GM23338 (cell line): ENCODE data around the gene KCTD10. TPM values are rescaled to one million over a fixed set of nuclear protein-coding genes. Genes with fewer than 3 reads are reported as not detected.

Experiments used
- ATAC-seq: fragments of 200-7000 bp; cut with Tn5 transposase; 3 replicates; pipeline ENCODE4 v1.9.1; 2020
- DNase-seq: peaks from one replicate; pipeline ENCODE4 v3.0.0-alpha.2; 2015; ENCODE audit warnings: low spot score
- H2AFZ ChIP-seq: fragments of 200-600 bp; sonication (generic); 2 replicates; pipeline ENCODE4 v1.8.0; 2016; ENCODE audit warnings: antibody characterized with exemption, mild to moderate bottlenecking, moderate library complexity
- H3F3A ChIP-seq: fragments of 200-600 bp; sonication (generic); replicated peaks from 2 replicates; pipeline ENCODE4 v1.8.0; 2017; ENCODE audit warnings: antibody characterized with exemption, mixed run types, low read depth
- H3K27ac ChIP-seq: fragments of 200-600 bp; sonication (generic); 2 replicates; pipeline ENCODE4 v1.6.1; 2016; ENCODE audit warnings: low read depth
- H3K27me3 ChIP-seq: fragments of 200-600 bp; sonication (generic); 2 replicates; pipeline ENCODE4 v1.8.0; 2016; ENCODE audit warnings: mild to moderate bottlenecking, mixed run types, moderate library complexity; ENCODE audit not compliant: insufficient read depth
- H3K36me3 ChIP-seq: fragments of 200-600 bp; sonication (generic); 2 replicates; pipeline ENCODE4 v1.8.0; 2016; ENCODE audit warnings: mild to moderate bottlenecking; ENCODE audit not compliant: insufficient read depth
- H3K4me1 ChIP-seq: fragments of 200-600 bp; sonication (generic); 2 replicates; pipeline ENCODE4 v1.8.0; 2016; ENCODE audit warnings: mild to moderate bottlenecking, moderate library complexity; ENCODE audit not compliant: insufficient read depth
- H3K4me2 ChIP-seq: fragments of 200-600 bp; sonication (generic); 2 replicates; pipeline ENCODE4 v1.7.1; 2017; ENCODE audit warnings: mixed run types
- H3K4me3 ChIP-seq: fragments of 200-600 bp; sonication (generic); 2 replicates; pipeline ENCODE4 v1.6.1; 2016; ENCODE audit warnings: mixed run types
- H3K79me2 ChIP-seq: fragments of 200-600 bp; sonication (generic); replicated peaks from 2 replicates; pipeline ENCODE4 v1.8.0; 2017; ENCODE audit warnings: mild to moderate bottlenecking; ENCODE audit not compliant: insufficient read depth
- H3K9me2 ChIP-seq: fragments of 200-600 bp; sonication (generic); 2 replicates; pipeline ENCODE4 v1.8.0; 2017; ENCODE audit not compliant: insufficient read depth
- H4K20me1 ChIP-seq: fragments of 200-600 bp; sonication (generic); replicated peaks from 2 replicates; pipeline ENCODE4 v1.8.0; 2017; ENCODE audit warnings: mild to moderate bottlenecking; ENCODE audit not compliant: insufficient read depth
- H3K27ac Mint-ChIP-seq: 2 replicates; pipeline ENCODE4 v1.8.0; 2020; ENCODE audit warnings: inconsistent platforms, mild to moderate bottlenecking, moderate library complexity, mixed read lengths
- H3K27me3 Mint-ChIP-seq: 3 replicates; pipeline ENCODE4 v1.8.0; 2022; ENCODE audit warnings: low read depth, mild to moderate bottlenecking, moderate library complexity, mixed read lengths, inconsistent platforms; ENCODE audit not compliant: insufficient read depth, poor library complexity
- H3K36me3 Mint-ChIP-seq: 3 replicates; pipeline ENCODE4 v1.8.0; 2021; ENCODE audit warnings: low read depth, mild to moderate bottlenecking, inconsistent platforms, moderate library complexity, mixed read lengths
- H3K4me1 Mint-ChIP-seq: 3 replicates; pipeline ENCODE4 v1.8.0; 2020; ENCODE audit warnings: mild to moderate bottlenecking, inconsistent platforms, mixed read lengths
- H3K4me3 Mint-ChIP-seq: 3 replicates; pipeline ENCODE4 v1.8.0; 2021; ENCODE audit warnings: moderate library complexity, mild to moderate bottlenecking, inconsistent platforms, mixed read lengths
- H3K9me3 Mint-ChIP-seq: 3 replicates; pipeline ENCODE4 v1.8.0; 2020; ENCODE audit warnings: moderate library complexity, mild to moderate bottlenecking, inconsistent platforms, mixed read lengths
- CREB1 ChIP-seq: fragments of 250-450 bp; sonication (Bioruptor Pico); IDR thresholded peaks from 2 replicates; pipeline ENCODE4 v1.5.0; 2020; ENCODE audit warnings: low read depth, mild to moderate bottlenecking, moderate library complexity
- CTCF ChIP-seq, 2 experiments: fragments of 200-600 bp in 1 of 2; sonication (generic) in 1 of 2; conservative IDR thresholded peaks; 2 replicates each; pipeline versions ENCODE4 v1.5.1 to v1.6.1; 2016 to 2017; ENCODE audit warnings: antibody characterized with exemption in 2 of 2, low read depth in 2 of 2, mild to moderate bottlenecking in 2 of 2, moderate library complexity in 1 of 2
- ETS1 ChIP-seq: IDR thresholded peaks from 2 replicates; pipeline ENCODE4 v1.6.1; 2016; ENCODE audit warnings: antibody characterized with exemption
- EZH2 ChIP-seq: fragments of 200-600 bp; sonication (generic); IDR thresholded peaks from one replicate; pipeline ENCODE4 v1.8.0; 2017; ENCODE audit warnings: antibody characterized with exemption, mild to moderate bottlenecking, low read depth; ENCODE audit not compliant: unreplicated experiment
- EZH2phosphoT487 ChIP-seq: fragments of 200-600 bp; sonication (generic); IDR thresholded peaks from one replicate; pipeline ENCODE4 v1.8.1; 2018; ENCODE audit warnings: antibody characterized with exemption; ENCODE audit not compliant: unreplicated experiment
- JUNB ChIP-seq: IDR thresholded peaks from one replicate; pipeline ENCODE4 v1.6.1; 2016; ENCODE audit warnings: antibody characterized with exemption; ENCODE audit not compliant: unreplicated experiment
- NANOG ChIP-seq: IDR thresholded peaks from 2 replicates; pipeline ENCODE4 v1.6.1; 2016; ENCODE audit warnings: antibody characterized with exemption, borderline replicate concordance
- POLR2AphosphoS5 ChIP-seq: IDR thresholded peaks from 2 replicates; pipeline ENCODE4 v1.6.1; 2016; ENCODE audit warnings: antibody characterized with exemption, low read depth
- STAT1 ChIP-seq: IDR thresholded peaks from one replicate; pipeline ENCODE4 v1.6.1; 2016; ENCODE audit warnings: antibody characterized with exemption; ENCODE audit not compliant: unreplicated experiment
- ZNF114 ChIP-seq: fragments of 250-450 bp; sonication (Bioruptor Pico); IDR thresholded peaks from 2 replicates; pipeline ENCODE4 v1.5.0; 2020; ENCODE audit warnings: mild to moderate bottlenecking, moderate library complexity
- ZNF331 ChIP-seq: fragments of 250-450 bp; sonication (Bioruptor Pico); IDR thresholded peaks from 2 replicates; pipeline ENCODE4 v1.5.0; 2020; ENCODE audit warnings: low read depth, mild to moderate bottlenecking, moderate library complexity
- ZNF462 ChIP-seq: fragments of 250-450 bp; sonication (Bioruptor Pico); IDR thresholded peaks from 2 replicates; pipeline ENCODE4 v1.5.0; 2020; ENCODE audit warnings: mild to moderate bottlenecking, moderate library complexity
- polyA plus RNA-seq: library from polyadenylated mRNA; unstranded; fragments of >200 nt; fragmentation: Nextera tagmentation; extraction: Ambion mirVana; gene quantifications from 2 replicates; pipeline ENCODE4 v1.2.1, GENCODE V29; 2016
- total RNA-seq: library from RNA; depleted of rRNA; stranded (reverse); fragments of >200 nt; shearing (Covaris generic); gene quantifications from 2 replicates; pipeline ENCODE4 v1.2.3, GENCODE V29; 2014
- TF ChIP-seq, protein P1 (sequence below): IDR thresholded peaks from one replicate; pipeline ENCODE4 v1.6.1; 2018; ENCODE audit warnings: antibody characterized with exemption; ENCODE audit not compliant: unreplicated experiment

Gene KCTD10
- total and polyA plus RNA-seq, 2 experiments from 2014 or later: 15.8 to 45.2 TPM

DNA sequence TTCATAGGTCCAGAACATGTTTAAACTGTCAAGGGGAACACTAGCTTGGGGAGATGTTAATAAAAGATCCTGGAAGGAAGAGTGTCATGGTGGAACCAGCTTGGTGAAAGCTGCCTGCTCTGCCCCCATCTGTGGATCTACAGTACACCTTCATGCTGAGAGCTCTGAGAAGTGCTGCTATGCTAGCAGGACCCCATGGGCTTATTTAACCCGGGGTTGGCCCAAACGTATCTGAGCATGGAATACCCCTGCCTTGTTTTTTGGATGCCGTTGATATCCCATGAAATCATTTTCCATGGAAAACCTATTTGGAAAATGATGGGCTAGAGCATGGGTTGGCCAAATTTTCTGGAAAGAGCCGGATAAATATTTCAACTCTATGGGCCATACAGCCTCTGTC is 14.6 kb upstream of the KCTD10 start:
- no peaks in the 10 kb centered on the region for H3K9me2 ChIP-seq
- H3K4me1 Mint-ChIP-seq: no peaks in the 10 kb centered on the region
- no peak overlapping the region for H3K4me3 ChIP-seq
- no peaks in the 10 kb centered on the region for H3K4me1 ChIP-seq
- no peak overlapping the region for H3K27ac Mint-ChIP-seq
- H3K27me3 ChIP-seq: no peaks in the 10 kb centered on the region
- peaks cover 73% of the 10 kb centered on the region for H3K36me3 Mint-ChIP-seq
- TF ChIP-seq, protein P1, sequence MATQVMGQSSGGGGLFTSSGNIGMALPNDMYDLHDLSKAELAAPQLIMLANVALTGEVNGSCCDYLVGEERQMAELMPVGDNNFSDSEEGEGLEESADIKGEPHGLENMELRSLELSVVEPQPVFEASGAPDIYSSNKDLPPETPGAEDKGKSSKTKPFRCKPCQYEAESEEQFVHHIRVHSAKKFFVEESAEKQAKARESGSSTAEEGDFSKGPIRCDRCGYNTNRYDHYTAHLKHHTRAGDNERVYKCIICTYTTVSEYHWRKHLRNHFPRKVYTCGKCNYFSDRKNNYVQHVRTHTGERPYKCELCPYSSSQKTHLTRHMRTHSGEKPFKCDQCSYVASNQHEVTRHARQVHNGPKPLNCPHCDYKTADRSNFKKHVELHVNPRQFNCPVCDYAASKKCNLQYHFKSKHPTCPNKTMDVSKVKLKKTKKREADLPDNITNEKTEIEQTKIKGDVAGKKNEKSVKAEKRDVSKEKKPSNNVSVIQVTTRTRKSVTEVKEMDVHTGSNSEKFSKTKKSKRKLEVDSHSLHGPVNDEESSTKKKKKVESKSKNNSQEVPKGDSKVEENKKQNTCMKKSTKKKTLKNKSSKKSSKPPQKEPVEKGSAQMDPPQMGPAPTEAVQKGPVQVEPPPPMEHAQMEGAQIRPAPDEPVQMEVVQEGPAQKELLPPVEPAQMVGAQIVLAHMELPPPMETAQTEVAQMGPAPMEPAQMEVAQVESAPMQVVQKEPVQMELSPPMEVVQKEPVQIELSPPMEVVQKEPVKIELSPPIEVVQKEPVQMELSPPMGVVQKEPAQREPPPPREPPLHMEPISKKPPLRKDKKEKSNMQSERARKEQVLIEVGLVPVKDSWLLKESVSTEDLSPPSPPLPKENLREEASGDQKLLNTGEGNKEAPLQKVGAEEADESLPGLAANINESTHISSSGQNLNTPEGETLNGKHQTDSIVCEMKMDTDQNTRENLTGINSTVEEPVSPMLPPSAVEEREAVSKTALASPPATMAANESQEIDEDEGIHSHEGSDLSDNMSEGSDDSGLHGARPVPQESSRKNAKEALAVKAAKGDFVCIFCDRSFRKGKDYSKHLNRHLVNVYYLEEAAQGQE: no peak
- TF ChIP-seq ETS1: no peak
- no peak for TF ChIP-seq EZH2
- TF ChIP-seq CTCF (conservative IDR thresholded peaks at IDR 0.05; ENCODE audit: low read depth in 2 of 2): no peak
- no peak for TF ChIP-seq NANOG
- TF ChIP-seq EZH2phosphoT487: no peak
- TF ChIP-seq ZNF462: no peak
- no peak for TF ChIP-seq POLR2AphosphoS5
- TF ChIP-seq ZNF114 (CRISPR knock-in tag): no peak
- no peak for TF ChIP-seq STAT1
- no peak for TF ChIP-seq ZNF331 (CRISPR knock-in tag)
- TF ChIP-seq CREB1 (CRISPR knock-in tag): no peak
- TF ChIP-seq JUNB: no peak
- H3K9me3 Mint-ChIP-seq: peaks cover 12% of the 10 kb centered on the region
- peaks cover 2% of the 10 kb centered on the region for H3K27me3 Mint-ChIP-seq
- H3K27ac ChIP-seq: no peak overlapping the region
- H3K36me3 ChIP-seq: peaks cover 21% of the 10 kb centered on the region
- H3K4me3 Mint-ChIP-seq: no peak overlapping the region
- ATAC-seq (no peak), DNase-seq (no peak)
- H2AFZ ChIP-seq: no peak overlapping the region
- no peaks in the 10 kb centered on the region for H3F3A ChIP-seq
- no peaks in the 10 kb centered on the region for H4K20me1 ChIP-seq
- H3K4me2 ChIP-seq: no peak overlapping the region
- H3K79me2 ChIP-seq: no peaks in the 10 kb centered on the region
